SK-N-MC (cell line): ENCODE results near the gene PIWIL1.

ENCODE experiments used
- DNase-seq: peaks from one replicate; pipeline ENCODE4 v3.0.0-alpha.2; 2011; ENCODE audit warnings: low read depth, low spot score
- H3K27ac ChIP-seq: fragments of 200-600 bp; sonication (generic); 2 replicates; pipeline ENCODE4 v1.5.1; 2016; ENCODE audit warnings: mixed run types
- H3K36me3 ChIP-seq: fragments of 200-600 bp; sonication (generic); 2 replicates; pipeline ENCODE4 v1.6.1; 2017; ENCODE audit warnings: antibody characterized with exemption, low read length, mixed read lengths; ENCODE audit not compliant: insufficient read depth
- H3K4me3 ChIP-seq: fragments of 200-600 bp; sonication (generic); 2 replicates; pipeline ENCODE4 v1.5.1; 2016
- H3K9ac ChIP-seq: fragments of 200-600 bp; sonication (generic); 2 replicates; pipeline ENCODE4 v1.8.0; 2017; ENCODE audit warnings: mixed run types, mixed read lengths; ENCODE audit not compliant: insufficient read length
- H3K9me3 ChIP-seq: fragments of 200-600 bp; sonication (generic); 2 replicates; pipeline ENCODE4 v1.6.1; 2017; ENCODE audit warnings: low read depth, mild to moderate bottlenecking, antibody characterized with exemption, low read length, moderate library complexity, mixed read lengths
- EZH2 ChIP-seq: fragments of 200-600 bp; sonication (generic); IDR thresholded peaks from one replicate; pipeline ENCODE4 v1.6.1; 2017; ENCODE audit warnings: antibody characterized with exemption
- FOXP2 ChIP-seq: optimal IDR thresholded peaks from 2 replicates; pipeline ENCODE3; 2011; ENCODE audit warnings: mild to moderate bottlenecking, moderate library complexity; ENCODE audit not compliant: insufficient read depth; ENCODE audit errors: extremely low read length, control extremely low read depth
- POLR2AphosphoS5 ChIP-seq: IDR thresholded peaks from 2 replicates; pipeline ENCODE4 v1.6.1; 2012; ENCODE audit warnings: mild to moderate bottlenecking, low read depth, low read length, borderline replicate concordance

PIWIL1 gene

GRCh38 chr12:130362060-130362459 lies 24.4 kb downstream of the PIWIL1 start:
- no peak for DNase-seq
- Histone ChIP-seq H3K36me3 (no peaks in the 10 kb centered on the region), H3K9me3 (no peaks in the 10 kb centered on the region), H3K4me3 (no peak overlapping the region), H3K9ac (no peak overlapping the region), H3K27ac (no peak overlapping the region)
- TF ChIP-seq POLR2AphosphoS5: no peak
- no peak for TF ChIP-seq FOXP2
- TF ChIP-seq EZH2: no peak

DNA sequence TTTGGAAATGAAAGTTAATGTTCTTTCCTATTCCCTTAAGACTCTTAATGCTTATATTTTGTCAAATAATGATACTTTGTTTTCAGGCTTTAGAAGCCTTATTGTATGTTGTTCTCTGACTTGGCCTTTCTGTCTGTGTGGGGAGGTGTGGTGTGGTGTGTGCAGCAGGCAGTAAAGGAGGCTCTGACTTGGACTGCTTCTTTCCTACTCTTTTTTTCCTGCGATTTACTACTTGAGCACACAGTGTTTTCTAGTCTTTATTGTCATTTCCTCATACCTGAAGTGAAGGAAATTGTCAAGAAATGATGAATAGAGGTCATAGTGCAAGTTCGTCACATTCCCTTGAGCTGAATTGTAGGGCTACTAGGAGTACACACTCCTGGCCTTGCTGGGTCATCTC lies 26.9 kb downstream of the PIWIL1 start:
- Histone ChIP-seq H3K9me3 (no peaks in the 10 kb centered on the region), H3K36me3 (no peaks in the 10 kb centered on the region), H3K4me3 (no peak overlapping the region), H3K27ac (no peak overlapping the region), H3K9ac (no peak overlapping the region)
- TF ChIP-seq POLR2AphosphoS5 (no peak), FOXP2 (no peak), EZH2 (no peak)
- DNase-seq: no peak

GRCh38 chr12:130366159-130366558 lies 28.5 kb downstream of the PIWIL1 start:
- TF ChIP-seq EZH2: no peak
- no peak for TF ChIP-seq POLR2AphosphoS5
- TF ChIP-seq FOXP2: no peak

DNA sequence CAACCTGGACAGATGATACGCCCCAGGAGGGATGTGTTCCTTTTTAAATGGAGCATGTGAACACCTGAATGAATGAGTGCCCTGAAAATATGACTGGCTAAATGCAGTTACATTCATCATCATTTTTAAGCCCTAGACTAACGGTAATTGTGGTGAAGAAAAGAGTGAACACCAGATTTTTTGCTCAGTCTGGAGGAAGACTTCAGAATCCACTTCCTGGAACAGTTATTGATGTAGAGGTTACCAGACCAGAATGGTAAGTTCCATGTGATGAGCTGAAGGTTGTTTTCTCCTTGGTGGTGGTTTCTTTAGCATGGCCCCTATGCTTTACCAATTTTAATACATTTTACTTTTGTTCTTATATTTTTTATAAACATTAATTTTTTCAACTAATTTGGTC lies 29.3 kb downstream of the PIWIL1 start:
- Histone ChIP-seq H3K9ac (no peak overlapping the region), H3K36me3 (no peaks in the 10 kb centered on the region), H3K27ac (no peak overlapping the region), H3K4me3 (no peak overlapping the region), H3K9me3 (no peaks in the 10 kb centered on the region)
- DNase-seq: no peak
- no peak for TF ChIP-seq EZH2
- no peak for TF ChIP-seq FOXP2
- no peak for TF ChIP-seq POLR2AphosphoS5

More at GRCh38 chr12:130366159-130366558, 28.5 kb downstream of the PIWIL1 start:
- Histone ChIP-seq H3K9ac (no peak overlapping the region), H3K36me3 (no peaks in the 10 kb centered on the region), H3K4me3 (no peak overlapping the region), H3K27ac (no peak overlapping the region), H3K9me3 (no peaks in the 10 kb centered on the region)
- DNase-seq: no peak

- no peak overlapping the region for H3K9ac ChIP-seq
- H3K9me3 ChIP-seq: no peaks in the 10 kb centered on the region
- H3K36me3 ChIP-seq: no peaks in the 10 kb centered on the region
- no peak overlapping the region for H3K4me3 ChIP-seq
- DNase-seq: no peak
- TF ChIP-seq EZH2: no peak
- TF ChIP-seq POLR2AphosphoS5: no peak
- TF ChIP-seq FOXP2: no peak
- no peak overlapping the region for H3K27ac ChIP-seq
These were observed 29.8 kb downstream of the PIWIL1 start for GRCh38 chr12:130367523-130367922.

- no peak for TF ChIP-seq FOXP2
- no peak for TF ChIP-seq EZH2
- no peak for TF ChIP-seq POLR2AphosphoS5
- H3K36me3 ChIP-seq: no peaks in the 10 kb centered on the region
- H3K4me3 ChIP-seq: no peak overlapping the region
- no peaks in the 10 kb centered on the region for H3K9me3 ChIP-seq
- no peak overlapping the region for H3K9ac ChIP-seq
- no peak for DNase-seq
- H3K27ac ChIP-seq: no peak overlapping the region
These were observed 32.1 kb downstream of the PIWIL1 start for GRCh38 chr12:130369816-130370215.

DNA sequence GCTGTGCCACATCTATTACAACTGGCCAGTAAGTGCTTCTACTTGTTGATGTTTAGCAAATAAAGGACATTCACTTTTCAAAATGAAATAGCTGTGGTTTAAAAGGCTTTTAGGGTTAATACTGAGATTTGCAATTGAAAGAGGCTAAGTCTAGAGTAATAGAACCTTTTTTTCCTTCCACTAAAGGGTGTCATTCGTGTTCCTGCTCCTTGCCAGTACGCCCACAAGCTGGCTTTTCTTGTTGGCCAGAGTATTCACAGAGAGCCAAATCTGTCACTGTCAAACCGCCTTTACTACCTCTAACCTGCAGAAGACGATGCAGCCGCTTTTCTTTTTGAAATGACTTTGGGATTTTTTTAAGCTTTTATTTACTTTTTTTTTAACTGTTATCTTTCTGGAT lies 33.6 kb downstream of the PIWIL1 start:
- Histone ChIP-seq H3K27ac (no peak overlapping the region), H3K9ac (no peak overlapping the region), H3K36me3 (no peaks in the 10 kb centered on the region), H3K4me3 (no peak overlapping the region), H3K9me3 (no peaks in the 10 kb centered on the region)
- TF ChIP-seq FOXP2 (no peak), EZH2 (no peak), POLR2AphosphoS5 (no peak)
- DNase-seq: no peak

DNA sequence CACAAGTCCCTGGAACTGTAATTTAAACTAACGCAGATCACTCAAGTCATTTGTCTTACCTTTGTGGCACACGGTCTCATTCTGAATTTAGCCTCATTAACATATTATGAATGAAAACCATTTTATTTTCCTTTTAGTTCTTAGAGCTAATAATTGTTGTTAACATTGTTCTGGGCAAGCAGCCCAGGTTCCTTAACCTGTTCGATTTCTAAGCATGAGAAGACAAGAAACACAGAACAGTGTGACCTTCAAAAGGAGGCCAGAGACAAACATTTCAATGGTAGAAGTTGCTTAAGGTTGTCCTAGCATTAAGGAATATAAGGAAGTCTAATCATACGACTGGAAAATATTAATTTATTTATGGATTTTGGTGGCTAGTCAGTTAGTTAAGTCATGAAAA lies 35.2 kb downstream of the PIWIL1 start:
- Histone ChIP-seq H3K36me3 (no peaks in the 10 kb centered on the region), H3K27ac (no peak overlapping the region), H3K9me3 (no peaks in the 10 kb centered on the region), H3K9ac (no peak overlapping the region), H3K4me3 (no peak overlapping the region)
- no peak for TF ChIP-seq FOXP2
- no peak for DNase-seq

DNA sequence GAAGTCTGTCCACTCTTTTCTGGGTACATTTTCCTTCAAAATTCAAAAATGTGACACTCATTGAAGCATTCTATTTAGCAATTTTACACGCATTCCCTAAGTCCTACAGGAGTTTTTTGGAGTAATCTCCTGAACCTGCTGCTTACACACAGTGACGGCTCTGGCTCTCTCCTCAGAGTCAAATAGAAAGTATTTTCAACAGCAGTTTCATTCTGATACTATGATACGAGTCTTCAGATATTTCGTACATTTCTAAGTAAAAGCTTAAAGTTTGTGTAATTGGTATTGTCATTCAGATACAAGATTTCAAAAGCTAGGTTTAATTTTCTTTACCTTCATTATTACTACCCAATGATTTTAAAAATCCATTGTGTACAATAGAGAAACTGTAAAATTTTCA lies 36.4 kb downstream of the PIWIL1 start:
- TF ChIP-seq EZH2 (no peak), POLR2AphosphoS5 (no peak), FOXP2 (no peak)
- DNase-seq: no peak
- H3K9ac ChIP-seq: no peak overlapping the region
- H3K36me3 ChIP-seq: no peaks in the 10 kb centered on the region
- no peak overlapping the region for H3K27ac ChIP-seq
- H3K9me3 ChIP-seq: no peaks in the 10 kb centered on the region
- no peak overlapping the region for H3K4me3 ChIP-seq
